ENCODE results near the gene GOLGA3.

The GOLGA3 gene

GRCh38 chr12:132747395-132747794, 81.3 kb downstream of the GOLGA3 start:
- no peak for DNase-seq

GRCh38 chr12:132746613-132747012, 82.1 kb downstream of the GOLGA3 start:
- no peak for DNase-seq

GRCh38 chr12:132743831-132744230, 84.8 kb downstream of the GOLGA3 start:
- DNase-seq, result no peak

GRCh38 chr12:132741620-132742019, 87.0 kb downstream of the GOLGA3 start:
- DNase-seq, result no peak

DNA sequence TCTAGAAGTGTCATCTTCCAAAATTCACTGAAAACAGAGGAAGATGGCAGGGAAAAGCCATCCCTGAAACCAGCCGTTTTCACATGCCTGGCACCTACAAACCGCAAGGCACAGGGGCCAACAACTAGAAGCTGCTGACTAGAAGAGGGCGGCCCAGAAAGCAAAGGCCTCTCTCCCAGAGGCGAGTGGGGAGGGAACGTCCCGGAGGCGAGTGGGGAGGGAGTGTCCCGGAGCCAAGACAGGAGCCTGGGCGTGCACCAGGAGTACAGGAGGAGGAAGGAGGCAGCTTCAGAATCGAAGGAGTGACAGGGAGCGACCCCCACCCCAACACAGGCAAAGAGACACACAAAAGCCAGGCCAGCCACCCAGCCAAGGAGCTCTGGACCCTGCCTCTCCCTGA, 88.0 kb downstream of the GOLGA3 start:
- no peak for DNase-seq

- DNase-seq, result no peak
Measured at GRCh38 chr12:132740313-132740646, 88.4 kb downstream of the GOLGA3 start.

DNA sequence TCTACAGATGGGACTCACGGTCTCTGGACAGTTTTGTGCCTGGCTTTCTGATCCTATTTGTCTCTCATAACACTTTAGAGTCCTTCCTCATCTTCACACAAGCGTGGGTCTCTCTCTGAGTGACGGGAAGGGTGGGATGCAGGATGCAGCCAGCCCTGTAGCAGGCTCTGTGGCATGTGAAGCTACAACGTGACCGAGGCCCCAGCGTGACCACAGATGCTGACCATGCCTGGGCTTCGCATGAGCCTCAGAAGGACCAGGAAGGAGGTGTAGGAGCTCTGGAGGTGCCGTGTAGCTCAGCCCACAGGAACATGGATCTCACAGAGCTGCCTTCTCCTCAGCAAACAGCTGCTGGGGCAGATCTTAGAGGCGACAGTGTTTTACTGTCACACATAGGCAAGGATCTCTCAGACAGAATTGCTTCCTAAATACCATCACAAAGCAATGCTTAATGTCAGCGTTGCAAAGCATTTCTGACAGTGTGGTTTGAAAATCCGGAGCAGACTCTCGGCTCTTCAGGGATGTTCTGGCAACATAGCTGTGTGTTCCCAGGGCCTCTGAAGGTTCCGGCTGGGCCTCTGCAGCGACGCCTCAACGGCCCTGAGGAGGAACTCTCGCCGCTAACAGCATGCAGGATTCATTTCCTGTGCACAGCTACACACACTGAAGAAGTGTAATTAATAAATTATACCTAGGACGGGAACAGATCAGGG, 88.9 kb downstream of the GOLGA3 start:
- no peak for DNase-seq

DNA sequence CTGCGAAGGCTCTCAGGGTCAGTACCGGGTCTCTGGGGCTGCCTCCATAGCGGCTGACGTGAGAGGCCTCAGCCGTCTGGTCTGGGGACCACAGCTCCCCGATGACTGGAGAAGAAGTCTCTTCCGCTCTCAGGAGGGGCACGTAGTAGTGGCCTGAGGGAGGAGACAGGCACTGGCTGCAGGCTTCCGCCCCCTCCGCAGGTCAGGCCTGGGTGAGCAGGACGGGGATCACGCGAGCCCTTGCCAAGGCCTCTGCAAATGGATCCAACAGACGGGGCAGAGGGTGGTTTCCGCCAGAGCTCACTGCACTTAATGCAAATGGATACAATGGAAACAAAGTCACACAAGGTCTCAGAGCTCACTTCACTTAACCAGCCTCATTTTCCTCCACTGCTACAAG, 91.8 kb downstream of the GOLGA3 start:
- DNase-seq, result no peak

GRCh38 chr12:132736378-132736777, 92.3 kb downstream of the GOLGA3 start:
- DNase-seq, result no peak

- DNase-seq, result no peak
Measured at GRCh38 chr12:132735496-132735895, 93.2 kb downstream of the GOLGA3 start.

DNA sequence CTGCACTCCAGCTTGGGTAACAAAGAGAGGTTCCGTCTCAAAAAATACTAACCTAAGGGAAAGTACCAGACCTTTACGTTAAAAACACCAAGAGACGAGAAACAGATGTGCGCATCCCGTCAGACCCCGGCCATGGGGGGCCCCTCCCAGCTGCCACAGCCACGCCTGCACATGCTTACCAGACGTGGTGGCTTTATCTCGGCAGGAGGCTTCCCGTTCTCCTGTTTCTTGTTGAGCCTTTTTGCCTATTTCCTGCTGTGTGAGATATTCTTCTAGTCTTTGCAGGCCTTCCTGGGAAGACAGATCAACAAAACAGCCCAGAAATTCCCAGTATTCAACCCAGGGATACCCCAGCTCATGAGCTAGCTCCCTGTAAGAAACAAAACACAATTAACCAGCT, 94.5 kb downstream of the GOLGA3 start:
- DNase-seq, result no peak

DNA sequence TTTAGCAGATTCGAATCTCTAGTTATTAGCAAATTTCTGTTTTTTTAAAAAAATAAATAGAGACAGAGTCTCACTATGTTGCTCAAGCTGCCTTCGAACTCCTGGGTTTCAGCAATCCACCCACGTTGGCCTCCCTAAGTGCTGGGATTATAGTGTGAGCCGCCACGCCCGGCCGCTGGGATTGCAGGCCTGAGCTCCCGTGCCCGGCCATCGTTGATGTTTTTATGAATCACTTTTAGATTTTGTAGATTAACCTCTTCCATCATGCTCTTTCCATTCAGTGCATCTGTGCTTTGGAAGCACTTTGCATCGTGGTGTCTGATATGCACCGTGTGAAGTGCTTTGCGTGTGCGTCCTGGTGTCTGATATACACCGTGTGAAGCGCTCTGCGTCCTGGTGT, 97.1 kb downstream of the GOLGA3 start:
- DNase-seq, result no peak

DNA sequence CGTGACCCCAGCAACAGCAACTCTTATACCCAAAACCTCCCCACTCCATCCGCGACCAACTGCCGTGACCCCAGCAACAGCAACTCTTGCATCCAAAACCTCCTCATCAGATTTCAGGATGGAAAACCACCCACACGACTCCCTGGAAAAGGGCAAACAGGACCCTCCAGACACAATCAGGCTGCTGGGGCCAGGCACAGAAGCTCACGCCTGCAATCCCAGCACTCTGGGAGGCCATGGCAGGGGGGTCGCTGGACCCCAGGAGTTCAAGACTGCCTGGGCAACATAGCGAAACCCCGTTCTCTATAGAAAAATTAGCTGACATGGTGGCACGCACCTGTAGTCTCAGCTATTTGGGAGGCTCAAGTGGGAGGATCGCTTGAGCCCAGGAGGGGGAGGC, 98.3 kb downstream of the GOLGA3 start:
- no peak for DNase-seq

GRCh38 chr12:132729541-132730320, 98.9 kb downstream of the GOLGA3 start:
- no peak for DNase-seq

DNA sequence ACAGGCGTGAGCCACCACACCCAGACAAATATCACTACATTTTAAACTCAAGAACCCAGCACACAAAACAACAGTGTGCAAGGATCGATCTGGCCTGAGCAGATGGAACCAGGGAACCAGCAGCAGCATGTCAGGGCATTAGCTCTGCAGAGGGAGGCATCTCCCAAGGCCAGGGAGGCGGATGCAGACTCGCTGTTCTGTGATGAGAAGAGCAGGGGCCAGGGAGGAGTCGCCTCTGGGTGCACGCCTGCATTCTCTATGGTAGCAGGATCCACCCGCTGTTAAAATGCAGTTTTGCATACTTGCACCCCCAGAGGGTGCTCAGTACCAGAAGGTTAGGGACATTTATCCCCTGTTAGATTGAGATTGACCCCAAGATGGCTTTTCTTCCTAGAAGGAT, 100.2 kb downstream of the GOLGA3 start:
- no peak for DNase-seq

DNA sequence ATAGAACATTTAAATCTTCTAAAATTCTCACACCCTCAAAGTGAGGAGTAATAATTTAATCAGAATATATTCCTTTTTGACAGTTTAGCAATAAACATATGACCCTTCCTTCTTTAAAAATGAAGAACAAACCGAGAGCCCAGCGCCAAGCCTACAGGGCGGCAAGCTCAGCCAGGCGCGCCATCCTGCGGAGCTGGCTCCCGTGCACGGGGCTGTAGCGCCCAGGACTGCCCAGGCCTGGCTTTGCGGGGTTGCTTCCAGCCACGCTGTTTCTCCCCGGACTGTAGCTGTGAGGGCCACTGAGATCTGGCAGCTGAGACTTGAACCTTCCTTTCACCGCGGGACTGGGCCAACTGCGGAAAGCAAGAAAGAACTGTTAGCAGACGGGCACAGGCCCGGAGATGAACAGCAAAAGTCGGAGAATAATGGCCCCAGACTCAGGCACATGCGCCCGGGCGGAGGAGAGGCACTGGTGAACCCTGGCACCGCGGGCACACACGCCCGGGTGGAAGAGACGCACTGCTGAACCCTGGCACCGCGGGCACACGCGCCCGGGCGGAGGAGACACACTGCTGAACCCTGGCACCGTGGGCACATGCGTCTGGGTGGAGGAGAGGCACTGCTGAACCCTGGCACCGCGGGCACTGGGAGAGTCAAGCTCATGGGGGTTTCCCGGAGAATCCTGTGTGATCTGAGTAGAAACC, 101.4 kb downstream of the GOLGA3 start:
- DNase-seq, result no peak

DNA sequence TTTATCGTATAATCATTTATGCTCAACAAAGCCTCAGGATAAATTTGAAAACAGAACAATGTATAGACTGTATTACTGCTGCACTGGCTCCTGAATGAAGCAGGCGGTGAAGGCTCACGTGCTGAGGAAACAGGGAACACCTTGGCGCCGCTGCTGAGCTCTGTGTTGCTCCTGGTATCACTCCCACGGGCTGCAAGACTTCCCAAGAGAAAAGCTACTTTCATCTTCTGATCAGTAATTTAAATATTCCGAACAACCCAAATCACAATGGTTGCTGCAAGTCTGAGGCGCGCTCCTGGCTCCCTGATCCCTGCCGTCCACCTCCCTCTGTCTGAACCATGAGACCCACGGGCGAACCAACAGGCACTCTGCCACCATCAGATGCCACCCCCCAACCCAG, 102.3 kb downstream of the GOLGA3 start:
- DNase-seq, result no peak

GRCh38 chr12:132724506-132725241, 104.0 kb downstream of the GOLGA3 start:
- DNase-seq, result no peak

DNA sequence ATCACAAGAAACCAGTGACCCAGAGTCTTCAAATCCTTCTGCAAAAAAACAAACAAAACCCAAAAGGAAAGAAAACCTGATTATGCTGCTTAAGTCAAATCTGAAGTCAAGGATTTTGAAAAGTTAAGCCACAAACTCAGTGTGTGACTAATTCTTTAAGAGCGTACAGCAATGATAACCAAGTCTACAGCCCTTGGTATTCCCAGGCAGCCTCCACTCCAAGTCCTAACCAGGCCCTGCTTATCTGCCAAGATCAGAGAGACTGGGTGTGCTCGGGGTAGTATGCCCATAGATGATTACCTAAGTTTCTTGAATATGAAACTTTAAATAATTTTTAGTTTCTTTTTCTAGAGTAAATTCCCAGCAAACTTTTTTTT, 104.9 kb downstream of the GOLGA3 start:
- no peak for DNase-seq

DNA sequence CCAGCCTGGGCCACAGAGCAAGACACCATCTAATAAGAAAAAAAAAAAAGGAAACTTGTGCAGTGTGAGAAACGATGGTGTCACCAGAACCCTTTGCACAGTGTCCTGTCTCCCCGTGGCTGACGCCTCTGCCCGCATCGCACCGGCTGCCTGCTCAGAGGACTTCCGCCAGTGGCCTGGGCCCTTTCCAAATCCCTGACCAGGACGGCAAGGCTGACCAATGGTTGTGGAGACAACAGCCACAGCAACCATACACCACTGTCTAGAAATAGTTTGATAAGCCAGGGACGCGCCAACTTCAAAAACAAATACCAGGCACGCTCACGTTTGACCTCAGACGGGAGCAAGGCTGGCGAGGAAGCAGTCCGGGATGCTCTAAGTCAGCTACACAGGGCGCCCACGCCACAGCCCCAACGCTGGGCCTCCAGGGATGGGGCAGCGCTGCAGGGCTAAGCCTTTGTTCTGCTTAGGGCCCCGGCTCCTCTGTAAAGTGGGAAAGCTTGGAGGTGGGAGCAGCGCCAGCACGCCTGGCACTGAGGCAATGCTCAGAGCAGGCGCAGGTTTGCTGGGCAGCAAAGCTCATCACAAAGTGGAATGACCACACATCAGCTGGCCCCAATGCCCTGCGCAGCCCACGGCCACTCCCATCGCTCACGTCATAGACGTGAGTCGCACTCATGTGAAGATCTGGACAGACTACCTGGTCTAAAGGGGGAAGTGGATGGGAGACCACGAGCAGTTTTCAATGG, 105.5 kb downstream of the GOLGA3 start:
- no peak for DNase-seq

DNA sequence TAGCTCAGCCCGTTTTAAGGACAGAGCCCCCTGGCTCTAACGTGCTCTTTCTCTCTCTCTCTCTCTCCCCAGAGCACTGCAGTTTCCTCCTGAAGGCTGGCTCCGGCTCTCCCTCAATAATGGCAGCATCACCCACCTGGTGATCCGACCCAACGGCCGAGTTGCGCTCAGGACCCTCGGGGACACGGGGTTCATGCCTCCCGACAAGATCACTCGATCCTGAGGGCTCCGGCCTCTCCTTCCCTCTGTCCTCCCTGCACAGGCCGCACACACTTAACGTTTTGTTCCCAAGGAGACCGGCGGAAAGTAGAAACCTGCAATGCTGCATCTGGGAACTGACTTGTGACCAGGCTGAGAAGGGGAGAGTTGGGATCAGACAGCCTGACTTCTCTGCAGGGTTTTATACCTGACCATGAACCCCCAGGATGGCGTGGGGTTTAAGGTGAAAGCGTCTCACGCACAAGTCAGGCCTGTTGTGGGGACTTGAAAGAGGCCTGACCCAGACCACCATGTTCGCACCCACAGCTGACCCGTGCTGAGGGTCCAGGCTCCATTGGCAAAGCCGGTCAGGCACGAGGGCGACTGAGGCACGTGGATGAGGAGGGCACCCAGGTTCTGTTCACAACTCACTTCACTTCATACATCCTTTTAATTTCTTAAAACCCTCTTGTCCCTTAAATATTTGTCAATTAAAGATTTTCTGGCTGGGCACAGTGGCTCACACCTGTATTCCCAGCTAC, 107.9 kb downstream of the GOLGA3 start:
- DNase-seq, result no peak

- DNase-seq, result no peak
Measured at GRCh38 chr12:132719954-132720324, 108.7 kb downstream of the GOLGA3 start.
